Germinal center (tissue), 1 donor: ENCODE results near the gene CD34.

Experiments
- DNase-seq: peaks from one replicate; pipeline ENCODE4 v3.0.0; 2012; ENCODE audit warnings: mixed read lengths, low spot score

Gene CD34

GRCh38 chr1:207873055-207873890 is 37.7 kb downstream of the CD34 start:
- no peak for DNase-seq

- DNase-seq, result no peak
Observed at GRCh38 chr1:207872621-207873020, 38.3 kb downstream of the CD34 start.

DNA sequence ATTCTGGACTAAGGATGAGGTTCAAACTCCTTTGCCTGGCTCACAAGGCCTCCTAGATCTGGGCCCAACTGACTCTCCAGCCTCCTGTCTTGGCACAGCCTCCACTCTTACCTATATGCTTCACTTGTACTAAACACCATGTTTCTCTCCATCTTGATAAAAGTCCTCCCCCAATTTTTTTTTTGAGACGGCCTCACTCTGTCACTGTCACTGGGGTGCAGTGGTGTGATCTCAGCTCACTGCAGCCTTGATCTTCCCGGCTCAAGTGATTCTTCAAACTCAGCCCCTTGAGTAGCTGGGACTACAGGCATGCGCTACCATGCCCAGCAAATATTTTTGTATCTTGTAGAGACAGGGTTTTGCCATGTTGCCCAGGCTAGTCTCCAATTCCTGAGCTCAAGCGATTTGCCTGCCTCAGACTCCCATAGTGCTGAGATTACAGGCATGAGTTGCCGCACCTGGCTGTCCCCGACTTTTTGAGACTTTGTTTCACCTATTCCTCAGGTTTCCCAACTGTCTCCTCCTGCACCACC is 39.7 kb downstream of the CD34 start:
- DNase-seq, result no peak

DNA sequence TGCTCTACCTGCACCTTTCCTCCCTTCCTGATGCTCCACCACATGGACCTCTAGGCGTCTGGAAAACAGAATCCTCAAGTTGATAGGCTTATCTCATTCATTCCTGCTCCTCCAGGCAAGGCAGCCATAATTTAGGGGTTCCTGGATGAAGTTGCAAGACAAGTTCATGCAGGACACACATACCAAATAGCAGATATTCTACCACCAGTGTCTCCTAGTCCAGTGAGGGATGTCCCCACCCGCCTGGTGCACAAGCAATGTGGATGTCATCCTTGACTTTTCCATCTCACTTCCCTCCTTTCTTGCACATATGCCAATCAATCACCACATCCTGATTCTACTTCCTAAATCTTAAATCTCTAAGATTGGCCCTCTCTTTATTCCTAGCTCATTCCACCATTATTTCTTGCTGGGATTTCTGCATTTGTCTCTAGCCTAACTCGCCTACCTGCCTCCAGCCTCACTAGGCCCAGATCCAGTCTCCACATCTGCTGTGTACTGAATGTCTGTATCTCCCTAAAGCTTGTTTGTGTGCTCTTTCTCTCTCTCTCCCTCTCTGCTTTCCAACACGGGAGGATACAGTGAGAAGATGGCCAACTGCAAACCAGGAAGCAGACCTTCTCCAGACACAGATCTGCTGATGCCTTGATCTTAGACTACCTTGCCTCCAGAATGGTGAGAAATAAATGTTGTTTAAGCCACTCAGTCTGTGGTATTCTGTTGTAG is 40.5 kb downstream of the CD34 start:
- DNase-seq, result no peak

GRCh38 chr1:207869859-207870258 is 41.1 kb downstream of the CD34 start:
- DNase-seq, result no peak

GRCh38 chr1:207868774-207869721 is 41.9 kb downstream of the CD34 start:
- DNase-seq, result peak; percentile 84

DNA sequence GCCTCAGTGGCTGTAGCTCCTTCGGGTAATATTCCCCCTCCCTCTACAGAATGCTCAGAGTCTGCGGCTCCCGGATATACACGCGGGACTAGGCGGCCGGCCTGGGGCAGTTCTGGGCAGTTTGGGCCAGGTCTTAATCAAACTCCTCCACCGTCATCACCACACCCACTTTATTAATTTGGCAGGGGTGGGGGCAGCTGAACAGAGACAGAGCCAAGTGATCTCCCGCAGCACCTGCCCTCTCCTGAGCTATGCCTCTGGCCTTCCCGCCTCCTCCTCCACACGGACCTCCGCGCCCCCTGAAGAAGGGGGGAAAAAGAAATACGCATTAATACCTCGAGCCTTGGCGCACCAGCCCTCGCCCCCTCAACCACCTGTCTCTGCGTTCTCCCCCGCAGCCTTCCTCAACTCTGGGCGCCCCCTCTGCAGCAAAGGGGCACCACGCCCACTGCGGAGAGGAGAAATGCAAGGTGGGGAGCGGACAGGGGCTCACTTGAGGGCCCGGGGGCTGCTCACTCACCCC is 42.6 kb downstream of the CD34 start:
- peak; percentile 21 for DNase-seq

DNA sequence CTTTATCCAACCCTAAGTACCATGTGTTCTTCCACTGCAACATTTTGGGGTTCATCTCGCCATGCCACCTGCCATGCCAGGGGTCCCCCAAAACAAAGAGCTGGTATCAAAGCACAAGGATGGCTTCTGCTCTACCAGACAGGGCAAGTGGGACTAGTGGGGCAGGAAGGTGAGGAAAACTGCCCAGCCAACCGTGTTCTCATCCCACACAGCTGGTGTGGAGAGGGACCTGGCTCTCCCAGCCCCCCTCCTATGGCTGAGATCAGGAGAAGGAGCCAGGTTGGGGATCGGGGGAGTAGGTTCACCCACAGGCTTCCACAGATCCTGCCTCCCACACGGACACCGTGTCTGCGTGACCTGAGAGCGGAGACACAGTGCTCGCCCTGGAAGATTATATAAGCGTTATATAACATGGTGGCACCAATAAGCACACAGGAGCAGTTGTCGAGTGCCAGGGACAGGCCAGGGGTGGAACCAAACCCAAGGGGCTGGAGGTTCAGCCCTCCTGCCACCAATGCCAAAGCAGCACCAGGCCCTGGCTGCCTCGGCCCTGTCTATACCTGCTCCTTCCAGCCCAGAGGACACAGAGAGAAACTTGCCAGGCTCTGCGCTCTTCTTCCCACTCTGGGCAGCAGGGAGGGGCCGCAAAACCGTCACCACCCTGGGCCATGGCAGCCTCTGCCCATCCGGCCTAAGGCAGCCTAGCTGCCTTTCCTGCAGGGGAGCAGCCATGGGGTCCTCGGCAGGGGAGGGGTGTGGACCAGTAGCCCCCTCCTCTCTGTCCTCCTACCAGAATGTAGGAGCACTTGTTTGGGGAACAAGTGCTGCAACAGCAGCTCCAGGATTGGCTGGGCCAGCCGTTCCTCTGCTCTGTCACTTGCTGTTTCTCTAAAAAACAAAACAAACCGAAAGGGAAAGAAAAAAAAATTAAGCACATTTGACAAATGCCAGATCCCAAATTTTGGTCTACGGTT is 43.5 kb downstream of the CD34 start:
- DNase-seq, result no peak

DNA sequence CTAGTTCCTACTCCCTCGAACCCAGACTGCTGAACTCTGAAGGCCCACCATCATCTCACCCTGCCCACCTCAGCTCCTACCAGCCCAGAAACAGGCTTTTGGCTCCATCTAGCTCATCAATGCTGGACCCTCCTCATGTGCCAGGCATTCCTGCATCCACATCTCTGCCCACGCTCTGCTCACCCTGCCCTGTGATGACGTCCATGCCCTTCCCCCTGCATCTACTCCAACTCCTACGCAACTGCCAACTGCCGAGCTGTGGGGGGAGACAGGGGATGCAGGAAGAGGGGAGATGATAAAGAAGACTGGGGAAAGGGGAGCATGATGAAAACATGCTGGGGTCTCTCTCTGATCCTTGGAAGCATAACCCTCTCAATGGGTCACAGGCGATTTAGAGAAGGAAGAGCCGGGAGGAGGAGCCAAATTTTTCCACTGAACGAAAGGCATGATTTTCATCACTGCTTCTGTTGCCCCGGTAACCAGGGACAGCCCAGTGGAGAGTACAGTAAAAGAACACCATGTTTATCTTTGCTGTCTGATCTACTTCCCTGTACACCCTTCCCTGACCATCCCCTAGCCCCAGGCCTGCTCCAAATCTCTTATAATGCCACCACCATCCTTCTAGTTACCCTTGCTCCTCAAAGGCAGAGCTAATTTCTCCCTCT is 44.3 kb downstream of the CD34 start:
- no peak for DNase-seq

DNA sequence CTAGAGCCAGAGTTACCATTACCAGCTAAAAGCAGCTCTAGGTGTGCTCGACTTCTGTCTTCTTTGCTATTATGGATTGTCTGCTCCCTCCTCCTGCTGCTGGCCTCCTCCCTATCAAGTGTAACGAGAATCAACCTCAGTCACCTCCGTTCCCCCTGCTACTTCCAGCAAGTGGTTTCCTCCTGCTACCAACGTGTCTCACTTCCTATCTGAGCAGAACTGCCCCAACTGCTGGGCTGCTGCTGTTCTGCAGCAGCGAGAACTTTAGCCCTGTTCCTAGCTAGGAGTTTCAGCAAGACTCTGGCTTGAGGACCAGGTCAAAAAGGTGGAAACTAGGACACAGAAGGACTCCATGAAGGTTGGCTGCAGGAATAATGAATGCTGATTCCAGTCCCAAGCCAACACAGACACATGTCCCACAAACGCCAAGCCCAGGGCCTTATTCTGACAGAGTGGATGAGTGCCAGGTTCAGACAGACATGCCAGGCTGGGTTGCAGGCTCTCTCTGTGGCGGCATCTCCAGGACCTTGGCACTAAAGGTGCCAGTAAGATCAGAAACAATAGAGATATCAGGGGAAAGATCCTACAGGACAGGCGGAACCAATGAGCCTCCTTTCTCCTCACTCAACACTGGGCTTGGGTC is 46.9 kb downstream of the CD34 start:
- peak; percentile 42 for DNase-seq

DNA sequence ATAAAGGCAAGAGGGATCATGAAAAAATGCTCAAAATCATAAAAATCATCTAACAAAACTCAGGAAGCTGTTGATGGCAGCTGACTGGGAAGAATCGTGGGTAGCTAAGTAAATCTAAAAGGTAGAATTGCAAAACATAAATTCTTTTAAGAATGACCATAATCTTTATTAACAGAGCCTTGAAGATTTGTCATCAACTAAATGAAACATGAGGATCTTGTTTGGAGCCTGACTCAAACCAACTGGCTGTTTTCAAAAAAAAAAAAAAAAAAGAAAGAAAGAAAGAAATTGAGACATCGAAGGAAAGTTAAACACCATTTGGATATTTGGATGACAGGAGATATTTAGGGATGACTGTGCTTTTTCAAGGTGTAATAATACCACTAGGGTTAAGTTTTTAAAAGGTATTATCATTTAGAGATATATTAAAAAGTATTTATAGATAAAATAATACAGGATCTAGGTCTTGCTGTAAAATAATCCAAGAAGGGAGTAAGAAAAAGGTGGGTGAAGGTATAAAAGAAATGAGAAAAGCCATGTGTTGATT is 48.6 kb downstream of the CD34 start:
- no peak for DNase-seq

- no peak for DNase-seq
Observed at GRCh38 chr1:207861442-207862177, 49.3 kb downstream of the CD34 start.

DNA sequence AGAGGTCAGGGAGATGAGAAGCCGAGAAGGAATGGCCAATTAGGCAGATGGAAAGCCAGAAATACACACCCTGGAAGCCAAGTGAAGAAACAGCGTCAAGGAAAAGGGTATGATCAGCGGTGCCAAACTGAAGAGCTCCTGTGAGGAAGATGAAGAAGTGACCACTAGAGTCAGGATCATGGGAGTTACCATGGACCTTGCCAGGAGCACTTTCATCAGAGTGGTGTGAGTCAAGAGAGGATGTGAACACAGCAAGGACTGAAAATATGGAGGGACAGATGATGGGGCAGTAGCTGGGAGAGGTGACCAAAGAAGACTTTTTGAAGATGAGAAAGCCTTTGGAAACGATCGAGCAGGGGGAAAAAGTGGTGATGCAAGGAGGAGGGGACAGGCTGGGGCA is 50.4 kb downstream of the CD34 start:
- DNase-seq, result no peak

DNA sequence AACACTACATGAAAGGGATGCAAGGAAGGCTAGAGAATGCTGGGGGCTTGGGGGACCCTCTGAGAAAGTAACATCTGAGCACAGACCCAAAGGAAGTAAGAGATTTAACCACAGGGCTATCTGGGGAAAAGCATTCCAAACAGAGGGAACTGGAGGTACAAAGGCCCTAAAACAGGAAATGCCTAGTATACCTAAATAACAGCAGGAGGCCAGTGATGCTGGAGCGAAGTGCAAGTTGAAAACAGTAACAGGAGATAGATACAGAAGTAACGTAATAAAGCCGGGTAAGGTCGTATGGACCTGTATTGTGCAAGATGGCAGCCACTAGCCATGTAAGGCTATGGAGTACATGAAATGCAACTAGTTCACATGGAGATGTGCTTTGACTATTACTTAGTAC is 52.1 kb downstream of the CD34 start:
- DNase-seq, result no peak

GRCh38 chr1:207858281-207858680 is 52.6 kb downstream of the CD34 start:
- DNase-seq, result no peak

DNA sequence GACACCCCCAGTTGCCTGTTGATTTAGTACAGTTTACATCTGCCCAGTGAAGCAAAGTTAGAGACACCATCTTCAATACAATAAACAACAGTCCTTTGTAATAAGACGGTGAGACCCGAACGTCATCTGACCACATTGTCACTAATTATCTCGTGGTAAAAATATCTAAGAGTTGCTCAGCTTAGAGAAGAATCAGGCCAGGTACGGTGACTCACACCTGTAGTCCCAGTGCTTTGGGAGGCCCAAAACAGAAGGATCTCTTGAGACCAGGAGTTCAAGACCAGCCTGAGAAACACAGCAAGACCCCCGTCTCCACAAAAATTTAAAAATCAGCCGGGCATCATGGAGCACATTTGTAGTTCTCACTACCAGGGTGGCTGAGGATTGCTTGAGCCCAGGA is 53.5 kb downstream of the CD34 start:
- DNase-seq, result no peak

- no peak for DNase-seq
Observed at GRCh38 chr1:207856276-207857023, 54.5 kb downstream of the CD34 start.

- no peak for DNase-seq
Observed at GRCh38 chr1:207854001-207854400, 56.9 kb downstream of the CD34 start.
